K562 (cell line): ENCODE results near the gene TTC27. TPM values are rescaled to one million over a fixed set of nuclear protein-coding genes. Genes with fewer than 3 reads are reported as not detected.

Experiments
- FOXA1 ChIP-seq: fragments of 450-650 bp; IDR thresholded peaks from 2 replicates; pipeline ENCODE4 v1.6.1; 2016; ENCODE audit warnings: mild to moderate bottlenecking, borderline replicate concordance
- HNRNPL ChIP-seq: fragments of 200-400 bp; formaldehyde crosslinking; IDR thresholded peaks from 2 replicates; pipeline ENCODE4 v1.6.1; 2017; ENCODE audit warnings: low read depth, mild to moderate bottlenecking, low read length
- KDM2B ChIP-seq: fragments of 250-450 bp; sonication (Bioruptor Pico); IDR thresholded peaks from 2 replicates; pipeline ENCODE4 v1.8.0; 2021; ENCODE audit warnings: mild to moderate bottlenecking, moderate library complexity
- MGA ChIP-seq: fragments of 450-650 bp; IDR thresholded peaks from 2 replicates; pipeline ENCODE4 v1.6.1; 2016; ENCODE audit warnings: mild to moderate bottlenecking, moderate library complexity
- NBN ChIP-seq: fragments of 450-650 bp; IDR thresholded peaks from 2 replicates; pipeline ENCODE4 v1.6.1; 2016; ENCODE audit warnings: low read depth, mild to moderate bottlenecking
- SAFB2 ChIP-seq: fragments of 200-400 bp; formaldehyde crosslinking; IDR thresholded peaks from 2 replicates; pipeline ENCODE4 v1.6.1; 2018; ENCODE audit warnings: borderline replicate concordance, low read length, low read depth, moderate library complexity; ENCODE audit not compliant: severe bottlenecking
- TCFL5 ChIP-seq: fragments of 250-450 bp; sonication (Bioruptor Pico); conservative IDR thresholded peaks from 2 replicates; pipeline ENCODE4 v1.6.1; 2021; ENCODE audit warnings: mild to moderate bottlenecking, moderate library complexity, matching md5 sums
- TFAM ChIP-seq: fragments of 250-450 bp; sonication (Bioruptor Pico); conservative IDR thresholded peaks from 2 replicates; pipeline ENCODE4 v1.5.0; 2021; ENCODE audit warnings: mild to moderate bottlenecking, moderate library complexity
- THAP12 ChIP-seq: fragments of 250-450 bp; sonication (Bioruptor Pico); IDR thresholded peaks from 2 replicates; pipeline ENCODE4 v1.9.0; 2021; ENCODE audit warnings: mild to moderate bottlenecking, inconsistent platforms
- polyA plus RNA-seq, 8 experiments: library from polyadenylated mRNA; depleted of rRNA in 4 of 8; stranded (reverse) in 5 of 8; unstranded in 3 of 8; fragments of >200 nt; fragmentation: Nextera tagmentation in 2 of 8; fragmentation: Illumina TruSeq in 1 of 8; extraction: Ambion mirVana in 2 of 8; extraction: Trizol in 1 of 8; gene quantifications; 2 replicates each; pipeline versions ENCODE4 v1.2.1 to v1.2.3, GENCODE V29; 2011 to 2014; ENCODE audit warnings: inconsistent platforms in 1 of 8, missing spikeins in 1 of 8
- total RNA-seq, 7 experiments: library from RNA; depleted of rRNA in 6 of 7; stranded (reverse); fragments of >200 nt in 6 of 7; fragmentation: Illumina TruSeq in 2 of 7; extraction: Trizol in 2 of 7; gene quantifications; 2 replicates each; pipeline versions ENCODE4 v1.2.1 to v1.2.3, GENCODE V29; 2011 to 2021; ENCODE audit warnings: low replicate concordance in 1 of 7

The TTC27 gene
- total and polyA plus RNA-seq, 9 of the 15 experiments (the other 6 are each of a cell fraction or from before 2014, with no cell fraction given), result 44.3 to 93.4 (median 57.3) TPM

GRCh38 chr2:32768387-32769174 is 140.7 kb downstream of the TTC27 start (continued):
- TF ChIP-seq FOXA1, result no peak
- TF ChIP-seq KDM2B, result no peak
- no peak for TF ChIP-seq HNRNPL
- TF ChIP-seq MGA, result no peak
- no peak for TF ChIP-seq TFAM (CRISPR knock-in tag)
- TF ChIP-seq NBN, result peak; percentile 93
- TF ChIP-seq SAFB2, result no peak
- TF ChIP-seq TCFL5 (CRISPR knock-in tag), result no peak
- TF ChIP-seq THAP12, result no peak
